ENCODE data around the gene CNKSR3. TPM values are rescaled to one million over a fixed set of nuclear protein-coding genes. Genes with fewer than 3 reads are reported as not detected.

The CNKSR3 gene
- total RNA-seq, 1 donor from 2014 or later = 10.3 TPM

DNA sequence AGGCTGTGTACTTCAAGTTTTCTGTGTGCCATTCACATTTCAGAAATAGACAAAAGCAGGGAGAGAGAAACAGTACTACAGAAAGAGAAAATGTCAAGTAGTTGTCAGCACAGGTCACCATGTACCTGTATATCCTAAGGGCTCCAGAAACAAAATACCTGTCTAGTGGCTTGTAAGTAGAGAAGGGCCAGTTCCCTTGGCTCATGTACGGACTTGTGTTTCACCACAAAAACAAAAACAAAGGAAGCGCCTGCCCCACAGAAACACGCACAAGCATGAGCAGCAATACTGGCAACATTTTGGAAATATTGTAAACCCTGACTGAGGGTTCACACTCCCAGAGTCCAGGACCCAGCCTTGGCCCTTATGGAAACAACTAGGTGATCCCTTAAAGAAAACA lies 44.3 kb downstream of the CNKSR3 start:
- no peak for DNase-seq (ENCODE audit: low read depth)

GRCh38 chr6:154463573-154464419 lies 46.7 kb downstream of the CNKSR3 start:
- DNase-seq (ENCODE audit: low read depth) = no peak
- no peak overlapping the region for H3K4me3 ChIP-seq (ENCODE audit: low read depth, low read length)
- TF ChIP-seq, protein P1, sequence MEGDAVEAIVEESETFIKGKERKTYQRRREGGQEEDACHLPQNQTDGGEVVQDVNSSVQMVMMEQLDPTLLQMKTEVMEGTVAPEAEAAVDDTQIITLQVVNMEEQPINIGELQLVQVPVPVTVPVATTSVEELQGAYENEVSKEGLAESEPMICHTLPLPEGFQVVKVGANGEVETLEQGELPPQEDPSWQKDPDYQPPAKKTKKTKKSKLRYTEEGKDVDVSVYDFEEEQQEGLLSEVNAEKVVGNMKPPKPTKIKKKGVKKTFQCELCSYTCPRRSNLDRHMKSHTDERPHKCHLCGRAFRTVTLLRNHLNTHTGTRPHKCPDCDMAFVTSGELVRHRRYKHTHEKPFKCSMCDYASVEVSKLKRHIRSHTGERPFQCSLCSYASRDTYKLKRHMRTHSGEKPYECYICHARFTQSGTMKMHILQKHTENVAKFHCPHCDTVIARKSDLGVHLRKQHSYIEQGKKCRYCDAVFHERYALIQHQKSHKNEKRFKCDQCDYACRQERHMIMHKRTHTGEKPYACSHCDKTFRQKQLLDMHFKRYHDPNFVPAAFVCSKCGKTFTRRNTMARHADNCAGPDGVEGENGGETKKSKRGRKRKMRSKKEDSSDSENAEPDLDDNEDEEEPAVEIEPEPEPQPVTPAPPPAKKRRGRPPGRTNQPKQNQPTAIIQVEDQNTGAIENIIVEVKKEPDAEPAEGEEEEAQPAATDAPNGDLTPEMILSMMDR (conservative IDR thresholded peaks at IDR 0.05; ENCODE audit: low read depth, low read length) = no peak

More for the DNA sequence above, 44.3 kb downstream of the CNKSR3 start:
- TF ChIP-seq, protein P1 (conservative IDR thresholded peaks at IDR 0.05; ENCODE audit: low read depth, low read length) = no peak
- no peak overlapping the region for H3K4me3 ChIP-seq (ENCODE audit: low read depth, low read length)

DNA sequence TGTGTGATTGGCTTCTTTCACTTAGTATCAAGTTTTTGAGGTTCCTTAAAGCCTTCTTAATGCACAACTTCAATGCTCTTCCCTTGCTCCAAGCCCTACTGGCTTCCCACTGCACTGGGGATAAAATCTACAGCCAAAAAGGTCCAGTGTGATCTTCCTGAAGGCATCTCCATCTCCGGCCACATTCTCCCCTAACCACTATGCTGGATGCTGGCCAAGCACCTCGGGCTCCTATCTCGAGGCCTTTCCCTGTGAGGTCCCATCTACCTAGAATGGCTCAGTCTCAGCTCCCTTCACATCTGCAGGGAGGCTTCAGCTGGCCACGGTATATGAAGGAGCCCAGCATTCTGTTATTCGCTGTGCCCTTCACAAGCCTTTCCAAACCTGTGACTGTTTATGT lies 48.1 kb downstream of the CNKSR3 start:
- DNase-seq (ENCODE audit: low read depth) = no peak
- H3K4me3 ChIP-seq (ENCODE audit: low read depth, low read length) = no peak overlapping the region
- TF ChIP-seq, protein P1 (conservative IDR thresholded peaks at IDR 0.05; ENCODE audit: low read depth, low read length) = no peak

- DNase-seq (ENCODE audit: low read depth) = no peak
- TF ChIP-seq, protein P1 (conservative IDR thresholded peaks at IDR 0.05; ENCODE audit: low read depth, low read length) = no peak
These were observed 49.1 kb downstream of the CNKSR3 start for GRCh38 chr6:154461348-154461747.

GRCh38 chr6:154460306-154461071 lies 50.0 kb downstream of the CNKSR3 start:
- TF ChIP-seq, protein P1 (conservative IDR thresholded peaks at IDR 0.05; ENCODE audit: low read depth, low read length) = no peak
- DNase-seq (ENCODE audit: low read depth) = no peak
- peak overlapping the region; percentile 23 for H3K4me3 ChIP-seq (ENCODE audit: low read depth, low read length)

More at GRCh38 chr6:154461348-154461747, 49.1 kb downstream of the CNKSR3 start:
- no peak overlapping the region for H3K4me3 ChIP-seq (ENCODE audit: low read depth, low read length)

DNA sequence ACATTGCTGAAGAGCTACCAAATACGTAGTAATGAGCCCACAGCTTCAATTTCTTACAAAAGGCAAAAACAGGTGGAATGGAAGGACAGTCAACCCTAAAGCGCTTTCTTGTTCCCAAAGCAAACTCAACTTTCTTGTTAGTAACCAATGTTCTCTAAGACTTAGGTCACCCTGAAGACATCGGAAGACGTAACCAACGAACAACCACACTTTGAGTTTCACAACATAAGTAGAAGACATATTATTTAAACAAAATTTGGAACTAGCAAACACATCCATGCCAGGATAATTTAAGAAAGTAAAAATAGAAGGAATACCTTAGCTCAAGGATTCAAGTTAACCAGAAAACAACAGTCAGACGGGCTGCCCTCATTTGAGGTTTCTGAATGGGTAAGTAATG lies 51.0 kb downstream of the CNKSR3 start:
- no peak overlapping the region for H3K4me3 ChIP-seq (ENCODE audit: low read depth, low read length)
- TF ChIP-seq, protein P1 (conservative IDR thresholded peaks at IDR 0.05; ENCODE audit: low read depth, low read length) = no peak
- no peak for DNase-seq (ENCODE audit: low read depth)
